Breast epithelium (tissue), 4 donors: ENCODE measurements around the gene PRKAR1B. TPM values are rescaled to one million over a fixed set of nuclear protein-coding genes. Genes with fewer than 3 reads are reported as not detected.

ENCODE experiments used
- DNase-seq, 2 donors: peaks; one replicate each; pipeline ENCODE4 v3.0.0-alpha.2; 2019; ENCODE audit warnings: low spot score in 2 of 2
- H3K27ac ChIP-seq, 2 donors: fragments of 200-600 bp; sonication (generic) in 1 of 2; one replicate each; pipeline ENCODE4 v1.5.1; 2016 to 2019; ENCODE audit warnings: mild to moderate bottlenecking in 1 of 2
- H3K27me3 ChIP-seq, 2 donors: fragments of 200-600 bp; sonication (generic) in 1 of 2; one replicate each; pipeline versions ENCODE4 v1.5.1 to v1.6.0; 2017 to 2019; ENCODE audit warnings: control low read depth in 1 of 2, mild to moderate bottlenecking in 1 of 2
- H3K36me3 ChIP-seq: fragments of 200-600 bp; one replicate; pipeline ENCODE4 v1.5.1; 2019
- H3K4me1 ChIP-seq, 2 donors: fragments of 200-600 bp; sonication (generic); one replicate each; pipeline ENCODE4 v1.5.1; 2016 to 2019; ENCODE audit warnings: control low read depth in 1 of 2
- H3K4me3 ChIP-seq, 3 donors: fragments of 200-600 bp; sonication (generic); 1 replicate in 2 of 3; 2 replicates in 1 of 3; pipeline ENCODE4 v1.5.1; 2016 to 2019; ENCODE audit warnings: mild to moderate bottlenecking in 3 of 3, moderate library complexity in 2 of 3
- H3K9me3 ChIP-seq, 2 donors: fragments of 200-600 bp; sonication (generic) in 1 of 2; one replicate each; pipeline ENCODE4 v1.5.1; 2016 to 2019; ENCODE audit warnings: control low read depth in 1 of 2
- POLR2A ChIP-seq: fragments of 450-650 bp; IDR thresholded peaks from one replicate; pipeline ENCODE4 v1.6.1; 2016; ENCODE audit warnings: antibody characterized with exemption, mild to moderate bottlenecking, moderate library complexity
- POLR2AphosphoS5 ChIP-seq, 3 donors: sonication (generic); formaldehyde crosslinking; IDR thresholded peaks; one replicate each; pipeline ENCODE4 v1.6.1; 2017; ENCODE audit warnings: antibody characterized with exemption in 3 of 3
- intact Hi-C: fragments of 100-400 bp; cut with DNase I; formaldehyde crosslinking; loops from one replicate; pipeline ENCODE4 v1.15.1; 2023; ENCODE audit warnings: low total_unique reads
- total RNA-seq, 3 donors: library from RNA; depleted of rRNA; stranded (reverse); fragments of >200 nt; gene quantifications; one replicate each; pipeline ENCODE4 v1.1.0, GENCODE V29; 2016
- TF ChIP-seq, protein P1 (sequence below), 3 donors: fragments of 450-650 bp; IDR thresholded peaks; one replicate each; pipeline ENCODE4 v1.5.1; 2016 to 2017; ENCODE audit warnings: antibody characterized with exemption in 3 of 3, mild to moderate bottlenecking in 3 of 3, moderate library complexity in 3 of 3

PRKAR1B gene
- total RNA-seq, 3 donors from 2014 or later, result 3.7 to 10.5 (median 7.9) TPM

DNA sequence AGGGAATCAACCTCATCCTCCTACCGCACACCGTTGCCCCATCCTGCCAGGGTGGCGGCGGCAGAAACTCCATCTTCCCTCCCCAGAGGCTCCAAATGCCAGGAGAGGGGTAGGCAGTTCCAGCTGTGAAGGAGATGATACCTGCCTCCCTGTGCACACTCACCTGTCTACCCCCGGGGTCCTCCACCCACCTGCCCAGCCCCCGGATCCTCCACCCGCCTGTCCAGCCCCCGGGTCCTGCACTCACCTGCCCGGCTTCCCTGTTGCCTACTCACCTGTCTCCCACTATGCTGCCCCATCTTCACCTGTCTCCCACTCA, 14.0 kb downstream of the PRKAR1B start:
- Histone ChIP-seq H3K36me3 (no peaks in the 10 kb centered on the region), H3K9me3 (no peaks in the 10 kb centered on the region), H3K4me1 (peaks cover 0 to 3% of the 10 kb centered on the region in 2 donors), H3K27me3 (no peaks in the 10 kb centered on the region), H3K4me3 (no peak overlapping the region), H3K27ac (no peak overlapping the region)
- DNase-seq, result no peak
- intact Hi-C loops, result no loop called here
- TF ChIP-seq POLR2AphosphoS5 (IDR thresholded peaks at IDR 0.05), result no peak
- TF ChIP-seq, protein P1, sequence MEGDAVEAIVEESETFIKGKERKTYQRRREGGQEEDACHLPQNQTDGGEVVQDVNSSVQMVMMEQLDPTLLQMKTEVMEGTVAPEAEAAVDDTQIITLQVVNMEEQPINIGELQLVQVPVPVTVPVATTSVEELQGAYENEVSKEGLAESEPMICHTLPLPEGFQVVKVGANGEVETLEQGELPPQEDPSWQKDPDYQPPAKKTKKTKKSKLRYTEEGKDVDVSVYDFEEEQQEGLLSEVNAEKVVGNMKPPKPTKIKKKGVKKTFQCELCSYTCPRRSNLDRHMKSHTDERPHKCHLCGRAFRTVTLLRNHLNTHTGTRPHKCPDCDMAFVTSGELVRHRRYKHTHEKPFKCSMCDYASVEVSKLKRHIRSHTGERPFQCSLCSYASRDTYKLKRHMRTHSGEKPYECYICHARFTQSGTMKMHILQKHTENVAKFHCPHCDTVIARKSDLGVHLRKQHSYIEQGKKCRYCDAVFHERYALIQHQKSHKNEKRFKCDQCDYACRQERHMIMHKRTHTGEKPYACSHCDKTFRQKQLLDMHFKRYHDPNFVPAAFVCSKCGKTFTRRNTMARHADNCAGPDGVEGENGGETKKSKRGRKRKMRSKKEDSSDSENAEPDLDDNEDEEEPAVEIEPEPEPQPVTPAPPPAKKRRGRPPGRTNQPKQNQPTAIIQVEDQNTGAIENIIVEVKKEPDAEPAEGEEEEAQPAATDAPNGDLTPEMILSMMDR (IDR thresholded peaks at IDR 0.05), result no peak

DNA sequence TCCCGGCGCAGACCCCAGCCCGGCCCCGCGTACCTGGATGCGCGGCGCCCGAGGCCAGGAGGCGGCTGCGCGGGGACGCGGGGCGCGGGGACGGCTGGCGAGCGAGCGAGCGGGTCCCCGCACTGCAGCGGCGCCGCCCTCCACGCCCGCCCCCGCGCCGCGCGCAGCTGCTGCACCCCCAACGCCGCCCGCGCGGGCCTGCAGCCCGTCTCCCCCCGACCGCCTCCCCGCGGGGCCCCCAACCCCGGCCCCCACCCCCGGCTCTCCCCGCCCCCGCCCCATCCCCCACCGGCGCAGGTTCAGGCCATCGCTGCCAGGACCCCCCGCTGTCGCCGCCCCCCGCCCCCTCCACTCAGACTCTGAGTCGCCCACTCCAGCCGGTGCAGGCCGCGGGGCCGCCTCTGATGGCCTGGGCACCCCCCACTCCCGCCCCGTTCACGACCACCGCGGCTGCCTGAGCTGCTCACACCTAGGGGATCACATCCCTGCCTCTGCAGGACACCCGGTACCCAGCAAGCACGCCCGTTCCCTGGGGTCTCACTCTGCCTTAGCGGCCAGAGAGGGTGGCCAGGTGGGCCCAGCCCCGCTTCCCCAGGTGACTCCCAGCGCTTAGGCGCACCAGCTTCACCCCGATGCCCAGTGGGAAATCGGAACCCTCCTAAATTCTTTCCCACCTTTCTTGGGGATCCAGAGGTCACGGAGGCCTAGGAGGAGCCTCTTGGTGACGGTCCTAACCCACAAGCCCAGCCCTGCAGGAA, 14.5 kb downstream of the PRKAR1B start:
- DNase-seq, result no peak
- TF ChIP-seq POLR2AphosphoS5 (IDR thresholded peaks at IDR 0.05) (no peak), POLR2A (no peak)
- TF ChIP-seq, protein P1 (IDR thresholded peaks at IDR 0.05), result no peak
- Histone ChIP-seq H3K27ac (peak overlapping the region; percentile 60 to 71), H3K27me3 (no peaks in the 10 kb centered on the region), H3K9me3 (no peaks in the 10 kb centered on the region), H3K36me3 (no peaks in the 10 kb centered on the region), H3K4me1 (peaks cover 0 to 3% of the 10 kb centered on the region in 2 donors), H3K4me3 (peak overlapping the region; percentile 46 to 99 (median 83))
- intact Hi-C loops, result no loop called here

DNA sequence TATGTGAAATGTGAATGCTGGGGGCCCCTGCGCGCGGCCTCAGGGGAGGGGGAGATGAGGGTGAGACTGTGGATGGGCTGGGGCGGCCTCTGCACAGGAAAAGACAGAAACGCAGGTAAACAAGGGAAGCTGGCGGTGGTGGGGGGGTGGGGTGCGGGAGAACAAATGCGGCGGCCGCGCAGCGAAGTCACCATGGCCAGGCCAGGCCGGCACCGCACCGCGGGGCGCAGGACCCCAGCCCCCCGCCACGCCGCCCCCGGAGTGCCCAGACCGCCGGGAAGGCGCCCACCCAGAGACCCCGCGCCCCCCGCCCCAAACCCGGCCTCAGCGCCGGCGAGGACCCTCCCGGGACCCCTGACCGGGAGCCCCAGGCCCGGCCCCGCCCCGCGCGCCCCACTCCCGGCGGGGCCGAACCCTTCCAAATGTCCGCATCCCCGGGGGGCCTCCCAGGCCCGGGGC, 15.1 kb downstream of the PRKAR1B start:
- no peaks in the 10 kb centered on the region for H3K9me3 ChIP-seq
- intact Hi-C loops, result no loop called here
- H3K36me3 ChIP-seq, result no peaks in the 10 kb centered on the region
- peak in 1 of 2 donors; percentile 16 for DNase-seq
- no peaks in the 10 kb centered on the region for H3K27me3 ChIP-seq
- peaks cover 0 to 3% of the 10 kb centered on the region in 2 donors for H3K4me1 ChIP-seq
- peak overlapping the region; percentile 46 to 99 (median 83) for H3K4me3 ChIP-seq
- H3K27ac ChIP-seq, result peak overlapping the region; percentile 60 to 71
- TF ChIP-seq, protein P1 (IDR thresholded peaks at IDR 0.05), result no peak
- TF ChIP-seq POLR2AphosphoS5 (IDR thresholded peaks at IDR 0.05), result no peak
- no peak for TF ChIP-seq POLR2A

DNA sequence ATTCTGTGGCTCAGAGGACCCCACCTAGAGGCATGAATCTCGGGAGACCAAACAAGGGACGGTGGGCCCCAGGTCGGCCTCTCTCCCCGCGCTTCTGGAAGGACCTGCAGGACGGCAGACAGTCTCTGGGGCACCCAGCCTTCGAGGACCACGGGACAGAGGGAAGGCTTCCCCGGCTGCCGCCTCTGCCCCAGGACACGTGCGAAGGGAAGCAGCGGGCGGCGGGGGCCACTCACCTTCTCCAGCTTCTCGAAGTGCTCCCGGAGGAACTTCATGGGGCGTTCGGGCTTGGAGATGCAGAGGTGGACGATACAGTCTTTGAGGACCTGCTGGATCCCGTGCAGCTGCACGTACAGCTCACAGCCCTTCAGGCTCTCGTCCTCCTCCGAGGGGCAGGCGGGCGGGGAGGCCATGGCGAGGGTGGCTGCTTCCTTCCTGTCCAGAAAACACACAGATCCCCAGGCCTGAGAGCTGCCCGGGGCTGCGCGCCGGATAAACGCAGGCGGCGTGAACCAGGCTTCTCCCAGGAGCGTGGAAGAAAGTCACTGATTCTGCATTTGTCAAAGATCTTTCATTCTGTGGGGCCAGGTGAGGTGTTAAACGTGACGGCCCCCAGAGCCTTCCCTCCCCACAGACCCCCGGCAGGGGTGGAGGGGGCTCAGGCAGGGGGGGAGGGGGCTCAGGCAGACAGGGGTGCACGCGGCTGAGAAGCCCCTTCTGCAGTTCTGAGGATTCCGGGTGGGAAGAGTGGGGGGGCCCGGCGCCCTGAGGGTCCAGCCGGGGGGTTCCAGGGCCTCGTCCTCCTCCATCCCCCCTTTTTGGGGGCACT, 15.8 kb downstream of the PRKAR1B start:
- Histone ChIP-seq H3K27me3 (no peaks in the 10 kb centered on the region), H3K9me3 (no peaks in the 10 kb centered on the region), H3K4me1 (peaks cover 0 to 3% of the 10 kb centered on the region in 2 donors), H3K27ac (peak overlapping the region; percentile 60 to 71), H3K4me3 (peak overlapping the region; percentile 46 to 99 (median 83)), H3K36me3 (no peaks in the 10 kb centered on the region)
- no peak for DNase-seq
- TF ChIP-seq, protein P1 (IDR thresholded peaks at IDR 0.05), result no peak
- TF ChIP-seq POLR2A (no peak), POLR2AphosphoS5 (IDR thresholded peaks at IDR 0.05) (no peak)
- intact Hi-C loops, result no loop called here

DNA sequence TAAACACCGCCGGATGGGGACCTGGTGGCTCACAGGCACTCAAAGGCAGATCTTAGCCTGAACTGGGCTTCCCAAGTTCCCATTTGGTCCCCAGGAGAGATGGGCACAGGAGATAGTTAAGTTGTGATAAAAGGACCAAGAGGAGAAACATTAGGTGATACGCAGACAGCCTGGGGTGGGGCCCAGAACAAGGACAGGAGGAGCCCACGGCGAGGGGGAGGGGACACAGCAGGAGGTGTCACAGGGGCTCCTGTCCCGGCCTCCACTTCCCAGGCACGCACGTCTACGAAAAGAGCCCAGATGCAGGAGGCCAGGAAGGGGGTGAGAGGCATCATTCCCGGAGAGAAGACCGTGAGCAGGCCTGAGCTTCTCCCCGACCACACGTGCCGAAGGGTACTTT, 16.9 kb downstream of the PRKAR1B start:
- H3K27me3 ChIP-seq, result no peaks in the 10 kb centered on the region
- no peaks in the 10 kb centered on the region for H3K36me3 ChIP-seq
- H3K4me3 ChIP-seq, result no peak overlapping the region
- no peaks in the 10 kb centered on the region for H3K9me3 ChIP-seq
- TF ChIP-seq, protein P1 (IDR thresholded peaks at IDR 0.05), result no peak
- TF ChIP-seq POLR2AphosphoS5 (IDR thresholded peaks at IDR 0.05), result no peak
- no peak for TF ChIP-seq POLR2A
- DNase-seq, result no peak
- intact Hi-C loops, result no loop called here
- H3K4me1 ChIP-seq, result peaks cover 0 to 3% of the 10 kb centered on the region in 2 donors
- no peak overlapping the region for H3K27ac ChIP-seq
